Measurements from ENCODE around the gene AK8. TPM values are rescaled to one million over a fixed set of nuclear protein-coding genes. Genes with fewer than 3 reads are reported as not detected.

The AK8 gene
- total and polyA plus RNA-seq, 2 of the 4 experiments (the other 2 are of a cell fraction), result under 0.01 to 0.09 TPM

DNA sequence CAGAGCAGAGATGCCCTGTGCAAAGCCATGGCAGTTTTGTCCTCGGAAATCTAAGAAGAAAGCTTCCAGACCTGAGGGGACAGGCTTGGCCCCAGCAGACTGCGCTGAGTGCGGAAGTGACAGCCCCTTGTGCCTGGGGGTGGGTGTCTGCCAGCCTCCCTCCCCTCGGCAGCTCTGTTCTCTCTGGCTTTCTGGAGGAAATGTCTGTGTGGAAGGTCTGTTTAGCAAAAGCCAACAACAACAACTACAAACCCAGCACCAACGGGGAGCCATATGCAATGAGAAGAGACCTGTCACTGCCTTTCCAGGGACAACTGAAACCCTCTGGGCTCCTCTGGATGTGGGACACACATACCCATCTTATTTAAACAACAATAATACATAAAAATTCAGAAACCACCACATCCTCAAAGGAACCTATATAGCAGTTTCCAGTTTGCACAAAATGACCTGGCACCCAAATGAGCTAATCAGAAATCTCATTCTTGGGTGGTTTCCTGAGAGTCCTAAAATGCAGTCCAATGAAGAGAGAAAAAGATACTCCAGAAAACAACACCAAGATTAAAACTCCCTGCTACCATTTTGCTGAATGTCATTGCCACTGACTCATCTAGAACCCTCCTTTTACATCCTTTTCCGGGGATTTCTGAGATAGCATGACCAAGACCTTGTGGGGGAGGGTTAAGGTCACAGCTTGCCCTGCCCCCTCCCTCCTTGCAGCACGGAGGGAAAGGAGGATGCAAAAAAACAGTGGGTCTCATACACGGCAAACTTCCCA lies 97.7 kb downstream of the AK8 start:
- no peak overlapping the region for H2AK5ac ChIP-seq (ENCODE audit: low read depth, low read length)
- dilution Hi-C loops (cut with HindIII; ENCODE audit: low sequenced_read_pairs, unreplicated experiment) (no loop called here), intact Hi-C loops (cut with micrococcal nuclease) (no loop called here), in situ Hi-C loops (cut with MboI; ENCODE audit: low sequenced_read_pairs) (no loop called here)
- no peak overlapping the region for H2AK9ac ChIP-seq (replicated peaks; ENCODE audit: low read depth, low read length, poor library complexity)
- no peaks in the 10 kb centered on the region for H3K79me1 ChIP-seq (ENCODE audit: low read depth in 1 of 2, low read length in 2 of 2)
- no peak overlapping the region for H4K8ac ChIP-seq (ENCODE audit: low read depth in 2 of 2, low read length in 2 of 2)
- H3K9me1 ChIP-seq (ENCODE audit: insufficient read depth, low read length), result no peaks in the 10 kb centered on the region; the same call in 1 of the 2 replicates
- H3K4me3 ChIP-seq (ENCODE audit: insufficient read depth, low read depth, low read length), result no peak overlapping the region
- CTCF ChIA-PET, result no interaction called here
- no peaks in the 10 kb centered on the region for H3K36me3 ChIP-seq (ENCODE audit: control insufficient read depth, insufficient read depth, low read length)
- ATAC-seq (ENCODE audit: low read depth), result no peak
- H3K4me2 ChIP-seq (ENCODE audit: low read depth, low read length), result no peak overlapping the region
- TF ChIP-seq RFX5 (IDR thresholded peaks at IDR 0.05; ENCODE audit: low read depth, low read length) (no peak), CHD1 (IDR thresholded peaks at IDR 0.05; ENCODE audit: low read depth, low read length) (no peak), CEBPB (IDR thresholded peaks at IDR 0.05; ENCODE audit: low read depth, low read length) (no peak), CTCF (conservative IDR thresholded peaks at IDR 0.05; ENCODE audit: low read depth, low read length) (no peak), NFE2L2 (IDR thresholded peaks at IDR 0.05; ENCODE audit: low read depth, low read length) (no peak), MXI1 (IDR thresholded peaks at IDR 0.05; ENCODE audit: borderline replicate concordance, low read depth, low read length) (no peak), SMC3 (IDR thresholded peaks at IDR 0.05; ENCODE audit: low read depth, low read length) (no peak)
- H3K9me3 ChIP-seq (ENCODE audit: control insufficient read depth, insufficient read depth, low read length), result no peaks in the 10 kb centered on the region
- WGBS, 2 experiments (ENCODE audit: extremely low coverage in 2 of 2, insufficient read length in 1 of 2), result no CpG with 5 or more reads among the region's 8 CpGs
- no peak overlapping the region for H3K9ac ChIP-seq (ENCODE audit: low read depth, low read length)
- H3K4ac ChIP-seq (ENCODE audit: low read depth, low read length), result no peak overlapping the region
- H2AFZ ChIP-seq (replicated peaks; ENCODE audit: low read length, poor library complexity), result no peak overlapping the region
- H3K4me1 ChIP-seq (ENCODE audit: control insufficient read depth, insufficient read depth, low read length), result no peaks in the 10 kb centered on the region
- POLR2A ChIA-PET (ENCODE audit: unreplicated experiment), result no interaction called here
- no peak overlapping the region for H2BK20ac ChIP-seq (ENCODE audit: low read depth, low read length)
- no peak overlapping the region for H4K5ac ChIP-seq (ENCODE audit: low read depth, low read length)
- no peak overlapping the region for H3K18ac ChIP-seq (ENCODE audit: low read depth, low read length)
- no peak overlapping the region for H3K27ac ChIP-seq (ENCODE audit: insufficient read depth, low read length)
- no peak overlapping the region for H3K56ac ChIP-seq (ENCODE audit: extremely low read depth, insufficient read depth, low read length)
- no peak overlapping the region for H4K91ac ChIP-seq (ENCODE audit: insufficient read depth, low read depth, low read length)
- no TSS peak for BruUV-seq (replicated peaks)
- no peak overlapping the region for H2BK5ac ChIP-seq (ENCODE audit: low read depth, low read length, poor library complexity, severe bottlenecking)
- no peak for DNase-seq
- no peak overlapping the region for H3K23ac ChIP-seq (ENCODE audit: low read depth, low read length)
- no peak overlapping the region for H2BK120ac ChIP-seq (ENCODE audit: low read depth, low read length)
- no peaks in the 10 kb centered on the region for H4K20me1 ChIP-seq (ENCODE audit: insufficient read depth, low read length)
- peaks cover 26% of the 10 kb centered on the region for H3K27me3 ChIP-seq (ENCODE audit: control insufficient read depth, insufficient read depth, low read length)
- no peak overlapping the region for H3K14ac ChIP-seq (replicated peaks; ENCODE audit: low read depth, low read length)
- no peak overlapping the region for H2BK15ac ChIP-seq (ENCODE audit: low read depth, low read length)

All from IMR-90 (cell line).